ENCODE data around the gene MAP4K1.
"Not testable (repeated sequence)": the region's sequence is repeated elsewhere in the genome, so short reads cannot be mapped to it uniquely, and the experiment has no call there.

DNA sequence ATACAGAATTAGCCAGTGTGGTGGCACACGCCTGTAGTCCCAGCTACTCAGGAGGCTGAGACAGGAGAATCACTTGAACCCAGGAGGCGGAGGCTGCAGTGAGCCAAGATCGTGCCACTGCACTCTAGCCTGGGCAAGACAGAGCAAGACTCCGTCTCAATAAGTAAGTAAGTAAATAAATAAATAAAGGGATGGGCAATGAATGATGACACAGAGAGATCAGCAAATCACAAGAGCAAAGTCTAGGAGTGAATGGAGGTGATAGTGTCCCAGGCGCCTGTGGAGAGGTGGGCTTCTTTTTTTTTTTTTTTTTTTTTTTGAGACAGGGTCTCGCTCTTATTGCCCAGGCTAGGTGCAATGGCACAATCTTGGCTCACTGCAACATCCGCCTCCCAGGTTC lies 58.8 kb downstream of the MAP4K1 start:
- not testable (repeated sequence) for TF ChIP-seq POLR2A (IDR thresholded peaks at IDR 0.05)
- TF ChIP-seq, protein P1, sequence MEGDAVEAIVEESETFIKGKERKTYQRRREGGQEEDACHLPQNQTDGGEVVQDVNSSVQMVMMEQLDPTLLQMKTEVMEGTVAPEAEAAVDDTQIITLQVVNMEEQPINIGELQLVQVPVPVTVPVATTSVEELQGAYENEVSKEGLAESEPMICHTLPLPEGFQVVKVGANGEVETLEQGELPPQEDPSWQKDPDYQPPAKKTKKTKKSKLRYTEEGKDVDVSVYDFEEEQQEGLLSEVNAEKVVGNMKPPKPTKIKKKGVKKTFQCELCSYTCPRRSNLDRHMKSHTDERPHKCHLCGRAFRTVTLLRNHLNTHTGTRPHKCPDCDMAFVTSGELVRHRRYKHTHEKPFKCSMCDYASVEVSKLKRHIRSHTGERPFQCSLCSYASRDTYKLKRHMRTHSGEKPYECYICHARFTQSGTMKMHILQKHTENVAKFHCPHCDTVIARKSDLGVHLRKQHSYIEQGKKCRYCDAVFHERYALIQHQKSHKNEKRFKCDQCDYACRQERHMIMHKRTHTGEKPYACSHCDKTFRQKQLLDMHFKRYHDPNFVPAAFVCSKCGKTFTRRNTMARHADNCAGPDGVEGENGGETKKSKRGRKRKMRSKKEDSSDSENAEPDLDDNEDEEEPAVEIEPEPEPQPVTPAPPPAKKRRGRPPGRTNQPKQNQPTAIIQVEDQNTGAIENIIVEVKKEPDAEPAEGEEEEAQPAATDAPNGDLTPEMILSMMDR (IDR thresholded peaks at IDR 0.05) = not testable (repeated sequence)

All from body of pancreas (tissue), 4 donors.